ENCODE results near the gene REXO4. TPM values are rescaled to one million over a fixed set of nuclear protein-coding genes. Genes with fewer than 3 reads are reported as not detected.

REXO4 gene
- total and polyA plus RNA-seq, 2 donors (not counting 3 experiments of a cell fraction or from before 2014, with no cell fraction given) = 19.5 to 29.5 TPM

DNA sequence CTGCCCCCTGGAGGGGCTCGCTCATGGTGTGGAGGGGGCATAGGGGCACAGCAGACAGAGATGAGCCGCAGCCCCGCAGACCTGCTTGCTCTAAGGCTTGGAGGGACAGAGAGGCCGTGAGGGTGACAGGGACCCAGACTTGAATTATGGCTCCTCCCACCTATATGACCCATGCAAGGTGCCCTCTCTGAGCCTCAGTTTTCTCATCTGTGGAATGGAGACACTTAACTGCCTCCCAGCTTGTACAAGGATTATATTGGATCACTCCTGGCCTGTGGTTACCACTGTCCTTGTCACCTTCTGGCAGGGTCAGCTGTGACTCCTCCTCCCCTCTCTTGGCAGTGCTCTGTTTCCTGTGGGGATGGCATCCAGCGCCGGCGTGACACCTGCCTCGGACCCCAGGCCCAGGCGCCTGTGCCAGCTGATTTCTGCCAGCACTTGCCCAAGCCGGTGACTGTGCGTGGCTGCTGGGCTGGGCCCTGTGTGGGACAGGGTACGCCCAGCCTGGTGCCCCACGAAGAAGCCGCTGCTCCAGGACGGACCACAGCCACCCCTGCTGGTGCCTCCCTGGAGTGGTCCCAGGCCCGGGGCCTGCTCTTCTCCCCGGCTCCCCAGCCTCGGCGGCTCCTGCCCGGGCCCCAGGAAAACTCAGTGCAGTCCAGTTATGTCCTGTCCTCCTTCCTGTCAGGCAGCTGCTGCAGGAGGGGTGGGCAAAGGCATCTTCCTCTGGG is 37.3 kb upstream of the REXO4 start:
- dilution Hi-C loops (cut with MboI; ENCODE audit: extremely low pct_ligation_motif_present, low sequenced_read_pairs) = no loop called here
- H3K9ac ChIP-seq (replicated peaks; ENCODE audit: extremely low read depth, insufficient read depth, low read length) = no peak overlapping the region

DNA sequence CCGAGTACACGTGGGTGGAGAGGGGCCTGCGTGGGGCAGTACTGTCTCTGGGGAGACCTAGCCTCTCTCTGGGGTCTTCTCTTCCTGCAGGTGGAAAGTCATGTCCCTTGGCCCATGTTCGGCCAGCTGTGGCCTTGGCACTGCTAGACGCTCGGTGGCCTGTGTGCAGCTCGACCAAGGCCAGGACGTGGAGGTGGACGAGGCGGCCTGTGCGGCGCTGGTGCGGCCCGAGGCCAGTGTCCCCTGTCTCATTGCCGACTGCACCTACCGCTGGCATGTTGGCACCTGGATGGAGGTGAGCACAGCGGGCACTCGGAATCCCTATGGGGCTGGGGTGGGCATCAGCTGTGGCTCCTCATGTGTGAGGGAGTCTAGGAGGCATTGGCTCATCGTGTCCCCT is 36.5 kb upstream of the REXO4 start:
- intact Hi-C loops (cut with micrococcal nuclease) (no loop called here), dilution Hi-C loops (cut with MboI; ENCODE audit: extremely low pct_ligation_motif_present, low sequenced_read_pairs) (no loop called here)
- Histone ChIP-seq H3K27ac (ENCODE audit: insufficient read depth, low read depth, low read length) (no peak overlapping the region), H3K4me3 (replicated peaks in 1 of 3; ENCODE audit: insufficient read depth in 1 of 3, low read depth in 1 of 3, low read length in 3 of 3) (no peak overlapping the region), H4K20me1 (replicated peaks; ENCODE audit: control insufficient read depth, extremely low read depth, insufficient read depth, low read length) (no peaks in the 10 kb centered on the region), H3K27me3 (ENCODE audit: control insufficient read depth in 2 of 2, insufficient read depth in 2 of 2, low read length in 2 of 2) (no peaks in the 10 kb centered on the region), H3K9ac (replicated peaks; ENCODE audit: extremely low read depth, insufficient read depth, low read length) (no peak overlapping the region), H2AFZ (ENCODE audit: low read depth, low read length) (no peak overlapping the region), H3K9me1 (replicated peaks; ENCODE audit: control insufficient read depth, extremely low read depth, insufficient read depth, low read length) (no peaks in the 10 kb centered on the region), H3K4me2 (ENCODE audit: insufficient read depth, low read length) (no peak overlapping the region), H3K36me3 (ENCODE audit: control insufficient read depth in 2 of 2, extremely low read depth in 1 of 2, insufficient read depth in 2 of 2, low read length in 2 of 2) (no peaks in the 10 kb centered on the region), H3K9me3 (replicated peaks; ENCODE audit: control insufficient read depth, insufficient read depth, low read length) (no peaks in the 10 kb centered on the region), H3K79me2 (ENCODE audit: control insufficient read depth, insufficient read depth, low read length) (no peaks in the 10 kb centered on the region), H3K4me1 (ENCODE audit: control insufficient read depth, extremely low read depth, insufficient read depth, low read length) (peaks cover 3% of the 10 kb centered on the region)
- BruUV-seq (replicated peaks) = no TSS peak
- TF ChIP-seq EZH2 (IDR thresholded peaks at IDR 0.05; ENCODE audit: borderline replicate concordance, low read depth, low read length, severe bottlenecking) = no peak
- FAIRE-seq = no peak
- DNase-seq (ENCODE audit: low read depth, low spot score) = no peak
- ChIA-PET POLR2A (no interaction called here), CTCF (interaction anchor here (1.0 kb wide), 1 partner anchor 10 kb away, joined by 4 read pairs; no protein-coding TSS in a partner anchor)

More for the DNA sequence above, 37.3 kb upstream of the REXO4 start:
- Histone ChIP-seq H3K36me3 (ENCODE audit: control insufficient read depth in 2 of 2, extremely low read depth in 1 of 2, insufficient read depth in 2 of 2, low read length in 2 of 2) (no peaks in the 10 kb centered on the region), H3K27ac (ENCODE audit: insufficient read depth, low read depth, low read length) (no peak overlapping the region), H4K20me1 (replicated peaks; ENCODE audit: control insufficient read depth, extremely low read depth, insufficient read depth, low read length) (no peaks in the 10 kb centered on the region), H2AFZ (ENCODE audit: low read depth, low read length) (no peak overlapping the region), H3K4me3 (replicated peaks in 1 of 3; ENCODE audit: insufficient read depth in 1 of 3, low read depth in 1 of 3, low read length in 3 of 3) (no peak overlapping the region), H3K4me1 (ENCODE audit: control insufficient read depth, extremely low read depth, insufficient read depth, low read length) (peaks cover 4% of the 10 kb centered on the region), H3K9me1 (replicated peaks; ENCODE audit: control insufficient read depth, extremely low read depth, insufficient read depth, low read length) (no peaks in the 10 kb centered on the region), H3K79me2 (ENCODE audit: control insufficient read depth, insufficient read depth, low read length) (no peaks in the 10 kb centered on the region), H3K9me3 (replicated peaks; ENCODE audit: control insufficient read depth, insufficient read depth, low read length) (no peaks in the 10 kb centered on the region), H3K27me3 (ENCODE audit: control insufficient read depth in 2 of 2, insufficient read depth in 2 of 2, low read length in 2 of 2) (no peaks in the 10 kb centered on the region), H3K4me2 (ENCODE audit: insufficient read depth, low read length) (no peak overlapping the region)
- ChIA-PET POLR2A (no interaction called here), CTCF (no interaction called here)
- BruUV-seq (replicated peaks) = no TSS peak
- no peak for DNase-seq (ENCODE audit: low read depth, low spot score)
- no peak for TF ChIP-seq FOS (IDR thresholded peaks at IDR 0.05; ENCODE audit: borderline replicate concordance, insufficient read depth, low read length)
- TF ChIP-seq, protein P1, sequence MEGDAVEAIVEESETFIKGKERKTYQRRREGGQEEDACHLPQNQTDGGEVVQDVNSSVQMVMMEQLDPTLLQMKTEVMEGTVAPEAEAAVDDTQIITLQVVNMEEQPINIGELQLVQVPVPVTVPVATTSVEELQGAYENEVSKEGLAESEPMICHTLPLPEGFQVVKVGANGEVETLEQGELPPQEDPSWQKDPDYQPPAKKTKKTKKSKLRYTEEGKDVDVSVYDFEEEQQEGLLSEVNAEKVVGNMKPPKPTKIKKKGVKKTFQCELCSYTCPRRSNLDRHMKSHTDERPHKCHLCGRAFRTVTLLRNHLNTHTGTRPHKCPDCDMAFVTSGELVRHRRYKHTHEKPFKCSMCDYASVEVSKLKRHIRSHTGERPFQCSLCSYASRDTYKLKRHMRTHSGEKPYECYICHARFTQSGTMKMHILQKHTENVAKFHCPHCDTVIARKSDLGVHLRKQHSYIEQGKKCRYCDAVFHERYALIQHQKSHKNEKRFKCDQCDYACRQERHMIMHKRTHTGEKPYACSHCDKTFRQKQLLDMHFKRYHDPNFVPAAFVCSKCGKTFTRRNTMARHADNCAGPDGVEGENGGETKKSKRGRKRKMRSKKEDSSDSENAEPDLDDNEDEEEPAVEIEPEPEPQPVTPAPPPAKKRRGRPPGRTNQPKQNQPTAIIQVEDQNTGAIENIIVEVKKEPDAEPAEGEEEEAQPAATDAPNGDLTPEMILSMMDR (IDR thresholded peaks at IDR 0.05; ENCODE audit: extremely low read depth in 1 of 2, insufficient read depth in 1 of 2, low read depth in 1 of 2, low read length in 2 of 2) = no peak
- no peak for TF ChIP-seq POLR2A (IDR thresholded peaks at IDR 0.05; ENCODE audit: low read depth, low read length)
- intact Hi-C loops (cut with micrococcal nuclease) = no loop called here
- FAIRE-seq = no peak

Data from endothelial cell of umbilical vein (primary cell).